ENCODE results near the gene LTBP1.
A peak's percentile ranks its signal among the peaks of the same experiment; 100 is the strongest.

LTBP1 gene

GRCh38 chr2:33030326-33030725, 83.6 kb downstream of the LTBP1 start:
- no peak overlapping the region for H3K4me3 ChIP-seq (ENCODE audit: low read length)
- DNase-seq (ENCODE audit: low read depth) = no peak
- TF ChIP-seq CTCF (conservative IDR thresholded peaks at IDR 0.05; ENCODE audit: low read depth, low read length) = no peak

- H3K4me3 ChIP-seq (ENCODE audit: low read length) = no peak overlapping the region
- DNase-seq (ENCODE audit: low read depth) = no peak
- no peak for TF ChIP-seq CTCF (conservative IDR thresholded peaks at IDR 0.05; ENCODE audit: low read depth, low read length)
These were observed 85.5 kb downstream of the LTBP1 start for GRCh38 chr2:33032245-33032644.

GRCh38 chr2:33033606-33034081, 86.9 kb downstream of the LTBP1 start:
- TF ChIP-seq CTCF (conservative IDR thresholded peaks at IDR 0.05; ENCODE audit: low read depth, low read length) = peak; percentile 43
- H3K4me3 ChIP-seq (ENCODE audit: low read length) = no peak overlapping the region
- no peak for DNase-seq (ENCODE audit: low read depth)

DNA sequence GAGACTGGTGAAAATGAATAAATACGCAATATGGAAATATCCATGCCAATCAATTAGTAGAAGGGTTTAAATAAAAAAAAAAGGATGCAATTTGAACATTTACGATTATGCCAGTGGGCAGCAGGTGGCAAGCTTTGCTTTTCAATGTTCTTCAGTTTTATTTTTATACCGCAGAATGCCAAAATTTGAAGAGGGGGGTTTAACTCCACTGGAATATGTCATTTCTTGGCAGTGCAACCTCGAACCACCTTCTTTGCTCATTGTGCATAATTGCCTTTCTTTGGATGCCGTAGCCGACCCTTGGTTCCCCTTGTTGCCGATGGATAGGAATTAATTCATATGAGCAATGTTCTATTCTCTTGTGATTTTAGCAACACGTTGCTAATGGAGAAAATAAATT, 88.0 kb downstream of the LTBP1 start:
- no peak overlapping the region for H3K4me3 ChIP-seq (ENCODE audit: low read length)
- peak; percentile 23 for TF ChIP-seq CTCF (conservative IDR thresholded peaks at IDR 0.05; ENCODE audit: low read depth, low read length)
- DNase-seq (ENCODE audit: low read depth) = no peak

- no peak overlapping the region for H3K4me3 ChIP-seq (ENCODE audit: low read length)
- no peak for DNase-seq (ENCODE audit: low read depth)
- no peak for TF ChIP-seq CTCF (conservative IDR thresholded peaks at IDR 0.05; ENCODE audit: low read depth, low read length)
These were observed 91.5 kb downstream of the LTBP1 start for GRCh38 chr2:33038230-33038629.

GRCh38 chr2:33038799-33039198, 92.0 kb downstream of the LTBP1 start:
- no peak for TF ChIP-seq CTCF (conservative IDR thresholded peaks at IDR 0.05; ENCODE audit: low read depth, low read length)
- no peak for DNase-seq (ENCODE audit: low read depth)
- no peak overlapping the region for H3K4me3 ChIP-seq (ENCODE audit: low read length)

GRCh38 chr2:33040541-33040940, 93.8 kb downstream of the LTBP1 start:
- TF ChIP-seq CTCF (conservative IDR thresholded peaks at IDR 0.05; ENCODE audit: low read depth, low read length) = no peak
- DNase-seq (ENCODE audit: low read depth) = no peak
- H3K4me3 ChIP-seq (ENCODE audit: low read length) = no peak overlapping the region
